HG02678 (cell line): ENCODE data around the gene IFRD1.

Experiments
- ATAC-seq: cut with Tn5 transposase; IDR thresholded peaks from one replicate; pipeline ENCODE4 v1.9.1; 2021; ENCODE audit warnings: mild to moderate bottlenecking, moderate library complexity; ENCODE audit not compliant: unreplicated experiment

IFRD1 gene

GRCh38 chr7:112485766-112486165 is 35.5 kb downstream of the IFRD1 start:
- ATAC-seq = no peak

DNA sequence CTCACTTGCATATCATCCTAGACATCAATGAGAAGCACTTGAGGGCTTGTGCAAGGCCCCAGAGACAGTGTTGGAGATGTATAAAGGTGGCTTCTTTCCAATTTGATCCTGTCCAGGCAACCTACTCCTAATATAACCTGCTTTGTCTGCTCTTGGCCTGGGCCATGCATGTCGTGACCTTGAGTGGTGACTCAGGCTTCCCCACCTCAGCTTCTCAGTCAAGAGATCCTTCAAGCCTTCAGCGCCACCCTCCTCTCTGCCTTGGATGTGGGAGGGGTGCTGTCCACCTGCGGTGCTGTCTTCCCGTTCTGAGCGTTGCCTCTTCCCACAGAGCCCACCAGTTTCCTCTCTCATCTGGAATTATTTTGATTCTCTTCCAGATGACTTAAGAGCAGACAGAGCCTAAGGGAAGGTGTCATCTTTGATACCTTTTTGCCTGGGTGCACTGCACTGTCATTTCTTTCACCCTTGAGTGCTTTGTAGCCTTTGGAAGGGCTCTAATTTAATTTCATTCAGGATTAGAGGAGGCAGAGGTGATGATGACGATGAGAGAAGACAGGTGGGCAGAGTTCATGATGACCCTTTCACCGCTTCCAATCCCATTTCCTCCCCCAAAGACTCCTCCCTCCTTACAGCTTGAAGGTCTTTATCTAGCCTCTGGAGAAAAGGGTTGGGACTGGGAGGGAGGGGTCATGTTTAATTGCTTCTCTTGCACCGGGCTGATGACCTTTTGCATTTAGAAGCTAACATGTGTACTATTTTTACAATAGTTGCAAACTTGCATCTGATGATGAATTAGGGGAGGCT is 37.4 kb downstream of the IFRD1 start:
- no peak for ATAC-seq

DNA sequence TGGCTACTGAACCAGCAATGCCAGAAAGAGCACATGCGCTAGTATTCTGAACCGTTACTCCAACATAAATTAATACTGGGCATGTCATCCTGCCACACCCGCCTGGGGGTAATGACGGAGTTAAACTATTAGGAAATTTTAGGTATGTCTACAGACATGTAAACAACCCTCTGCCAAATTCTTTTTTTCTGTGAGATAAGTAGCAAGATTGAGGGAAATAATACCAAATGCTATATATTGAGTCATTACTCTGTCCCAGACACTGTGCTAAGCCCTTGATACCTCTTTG is 37.9 kb downstream of the IFRD1 start:
- ATAC-seq = no peak

DNA sequence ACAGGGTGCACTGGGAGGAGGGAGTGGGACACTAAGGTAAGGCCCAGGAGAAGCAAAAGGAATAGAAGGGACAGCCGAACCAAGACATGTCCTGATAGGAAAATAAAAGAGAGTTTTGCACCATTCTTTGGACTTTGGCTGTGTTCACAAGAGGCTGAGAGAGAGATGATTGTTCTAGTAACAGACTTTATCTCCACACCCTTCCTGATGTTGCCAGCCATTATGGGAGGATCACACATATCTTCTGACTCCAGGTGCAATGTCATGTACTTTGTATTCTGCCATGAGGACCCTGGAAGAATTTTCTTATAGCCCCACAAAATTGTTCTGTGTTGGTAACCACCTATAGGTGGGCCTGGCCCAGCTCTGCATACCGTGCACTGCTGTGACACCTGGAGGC is 41.9 kb downstream of the IFRD1 start:
- no peak for ATAC-seq

GRCh38 chr7:112494656-112495055 is 44.4 kb downstream of the IFRD1 start:
- no peak for ATAC-seq

DNA sequence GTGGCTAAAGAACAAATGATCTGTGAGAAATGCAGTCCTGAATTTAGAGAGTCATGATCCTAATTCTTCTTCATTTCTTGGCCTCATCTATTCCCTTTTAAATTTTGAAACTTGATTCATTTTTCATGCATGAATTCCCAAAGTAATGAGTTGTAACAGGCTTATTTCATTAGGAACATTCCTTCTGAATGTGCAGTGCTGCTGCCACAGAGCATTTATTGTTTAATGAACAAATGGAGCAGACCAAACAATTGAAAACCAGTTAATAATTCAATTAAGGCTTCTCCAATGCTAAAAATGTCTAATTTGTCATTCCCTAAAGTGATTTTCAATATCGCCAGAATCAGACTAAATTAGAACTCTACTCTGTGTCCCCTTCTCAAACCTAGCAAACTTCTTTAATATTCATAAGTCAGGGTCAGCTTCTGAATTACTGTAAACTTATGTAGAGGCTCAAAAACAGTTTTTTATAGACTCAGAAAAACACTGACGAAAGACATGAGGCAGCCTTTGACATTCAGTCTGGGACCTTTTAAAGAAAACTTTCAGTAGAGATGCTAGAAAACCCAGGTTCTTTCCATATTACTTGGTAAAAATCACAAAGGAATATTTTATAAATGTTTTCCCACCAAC is 45.0 kb downstream of the IFRD1 start:
- ATAC-seq = no peak

GRCh38 chr7:112495810-112496462 is 45.7 kb downstream of the IFRD1 start:
- ATAC-seq = peak; percentile 62

DNA sequence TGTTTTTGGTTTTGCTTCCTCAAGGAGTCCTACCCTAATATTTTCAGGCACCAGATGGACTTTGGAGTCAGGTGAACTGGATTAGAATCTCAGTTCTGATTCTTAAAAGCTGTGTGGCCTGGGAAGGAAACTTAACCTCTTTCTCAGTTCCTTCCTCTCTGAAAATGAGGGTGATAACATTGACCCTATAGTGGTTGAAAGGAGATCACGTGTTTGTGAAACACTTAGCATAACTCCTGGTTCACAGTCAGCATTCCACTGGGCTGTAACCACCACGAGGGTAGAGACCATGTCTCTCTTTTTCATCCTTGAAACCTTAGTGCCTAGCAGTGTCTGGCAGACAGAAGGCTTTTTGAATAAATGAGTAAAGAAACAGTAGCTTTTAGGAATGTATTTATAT is 47.2 kb downstream of the IFRD1 start:
- ATAC-seq = peak; percentile 65

DNA sequence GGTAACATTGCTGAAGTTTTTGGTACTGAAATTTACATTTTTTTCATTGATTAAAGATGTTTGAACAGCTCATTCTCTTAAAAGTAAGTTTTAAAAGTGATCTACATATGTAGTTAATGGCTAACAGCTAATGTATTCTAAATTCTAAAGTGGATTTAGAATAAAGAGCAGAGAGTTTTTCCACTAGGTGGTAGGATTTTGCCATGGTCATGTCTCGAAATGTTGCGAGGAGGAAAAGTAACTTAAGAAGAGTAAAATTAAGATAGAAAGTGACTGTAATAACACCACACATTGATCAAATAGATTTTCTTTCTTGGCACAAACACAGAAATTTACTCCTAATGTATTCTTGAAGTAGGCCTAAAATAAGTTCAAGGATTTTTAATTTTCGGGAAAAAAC is 50.4 kb downstream of the IFRD1 start:
- ATAC-seq = no peak

- no peak for ATAC-seq
Measured at GRCh38 chr7:112501801-112502503, 51.7 kb downstream of the IFRD1 start.

- ATAC-seq = no peak
Measured at GRCh38 chr7:112502700-112503099, 52.4 kb downstream of the IFRD1 start.

DNA sequence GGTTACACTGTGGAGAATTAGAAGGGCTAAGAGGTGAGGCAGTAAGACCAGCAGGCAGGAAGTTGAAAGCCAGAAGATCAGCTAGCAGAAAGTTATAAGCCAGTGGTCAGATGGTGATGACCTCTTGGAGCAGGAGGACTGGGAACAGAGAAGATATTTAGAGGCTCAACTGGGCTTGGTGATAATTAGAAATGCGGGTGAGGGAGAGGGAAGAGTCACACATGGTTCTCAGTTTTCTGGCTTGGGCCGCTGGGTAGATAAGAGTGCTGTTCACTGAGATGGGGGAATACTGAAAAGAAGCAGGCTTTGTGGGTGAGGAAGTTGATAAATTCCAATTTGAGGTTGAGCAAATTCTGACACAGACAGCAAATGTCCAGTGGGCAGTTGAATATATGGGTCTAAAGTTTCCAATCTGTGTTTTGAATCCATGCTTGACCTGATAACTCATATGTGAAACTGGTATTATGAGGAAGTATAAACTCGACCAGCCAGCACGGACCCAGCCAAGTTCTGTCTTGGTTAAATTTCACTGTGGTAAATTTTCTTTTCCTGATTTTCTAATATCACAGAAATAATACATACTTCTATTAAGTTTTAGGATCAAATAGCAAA is 53.2 kb downstream of the IFRD1 start:
- ATAC-seq = no peak

- no peak for ATAC-seq
Measured at GRCh38 chr7:112504093-112504695, 53.9 kb downstream of the IFRD1 start.

DNA sequence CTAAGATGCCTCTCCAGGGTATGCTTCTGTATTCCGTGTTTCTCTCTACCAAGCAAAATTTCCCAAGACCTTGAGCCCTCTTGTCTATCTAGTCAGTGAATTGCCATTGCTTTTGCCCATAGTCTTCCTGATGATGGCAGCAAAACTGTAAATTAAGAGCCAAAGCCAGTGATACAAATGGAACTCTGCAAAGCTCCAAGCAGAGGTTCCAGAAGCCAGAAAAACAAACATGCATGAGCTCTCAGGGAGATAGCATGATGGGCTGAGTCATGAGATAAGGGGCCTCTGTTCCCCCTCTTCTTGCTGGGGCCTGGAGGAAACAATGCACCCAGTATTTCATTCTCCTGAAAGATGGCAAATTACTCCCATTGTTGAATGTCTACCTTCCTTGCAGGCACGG is 55.2 kb downstream of the IFRD1 start:
- no peak for ATAC-seq

DNA sequence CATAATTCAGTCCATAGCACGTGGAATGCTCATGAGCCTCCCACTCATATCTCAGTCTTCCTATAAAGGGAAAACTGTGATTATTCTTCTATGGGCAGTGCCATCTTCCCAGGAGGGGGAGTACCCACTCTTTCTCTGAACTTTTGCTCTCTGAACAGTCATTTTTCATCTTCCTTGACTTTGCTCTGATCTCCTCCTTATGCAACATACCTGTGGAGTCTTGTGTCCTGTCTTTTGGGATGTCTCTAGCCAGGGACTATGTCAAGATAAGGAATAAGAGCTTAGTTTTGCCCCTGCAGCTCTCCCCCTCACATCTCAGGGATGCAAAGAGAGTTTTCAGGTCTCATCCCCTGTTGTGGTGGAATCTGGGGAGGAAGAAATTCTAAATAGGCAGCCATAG is 58.1 kb downstream of the IFRD1 start:
- ATAC-seq = no peak

GRCh38 chr7:112509402-112509801 is 59.1 kb downstream of the IFRD1 start:
- ATAC-seq = no peak

DNA sequence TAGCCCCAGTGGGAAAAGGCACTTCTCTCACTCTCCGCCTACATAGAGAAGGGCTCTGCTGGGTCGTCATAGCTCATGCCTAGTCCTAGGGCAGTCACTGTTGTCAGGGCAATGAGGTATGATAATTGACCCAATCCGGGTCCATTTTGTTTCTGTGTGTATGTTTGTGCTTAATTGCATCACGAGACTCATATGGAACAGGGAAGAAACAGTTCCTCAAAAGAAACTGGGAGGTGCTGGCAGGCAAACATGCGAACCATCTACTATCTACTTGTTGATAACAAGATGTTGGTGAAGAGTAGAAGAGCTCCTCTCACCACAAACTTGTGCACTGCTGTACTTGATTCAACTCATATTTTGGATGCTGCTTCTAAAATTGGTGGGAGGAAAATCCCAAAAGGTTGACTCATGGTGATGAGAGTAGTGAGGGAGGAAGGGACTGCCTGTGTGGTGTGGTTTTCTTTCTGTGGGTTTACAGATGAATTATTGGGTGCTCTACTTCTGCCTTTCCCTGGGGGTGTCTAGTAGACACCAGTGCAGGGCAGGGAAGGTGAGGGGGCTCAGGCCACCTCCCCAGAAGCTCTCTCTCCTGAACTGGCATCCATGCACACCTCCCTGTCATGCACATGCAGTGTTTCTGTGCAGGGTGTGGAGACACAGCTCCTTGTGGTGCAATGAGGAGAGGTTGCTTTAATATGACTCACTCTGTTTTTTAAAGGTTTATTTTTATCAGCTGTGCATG is 59.9 kb downstream of the IFRD1 start:
- peak; percentile 46 for ATAC-seq

DNA sequence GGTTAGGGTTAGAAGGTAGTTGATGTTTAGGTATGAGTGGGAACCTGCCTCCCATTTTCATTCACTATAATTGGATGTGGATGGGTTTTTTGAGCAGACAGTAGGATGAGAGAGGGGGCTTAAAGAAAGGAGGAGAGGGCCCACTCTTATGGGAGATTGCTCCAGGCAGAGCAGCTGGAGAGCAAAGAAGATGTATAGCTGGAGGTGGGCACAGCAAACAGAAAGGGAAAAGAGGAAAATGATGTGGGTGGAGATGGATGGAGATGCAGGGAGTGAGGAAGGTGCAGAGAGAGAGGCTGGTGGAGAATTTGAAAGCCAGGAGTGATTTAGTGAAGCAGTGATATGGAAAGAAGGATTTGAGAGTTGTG is 60.5 kb downstream of the IFRD1 start:
- no peak for ATAC-seq

DNA sequence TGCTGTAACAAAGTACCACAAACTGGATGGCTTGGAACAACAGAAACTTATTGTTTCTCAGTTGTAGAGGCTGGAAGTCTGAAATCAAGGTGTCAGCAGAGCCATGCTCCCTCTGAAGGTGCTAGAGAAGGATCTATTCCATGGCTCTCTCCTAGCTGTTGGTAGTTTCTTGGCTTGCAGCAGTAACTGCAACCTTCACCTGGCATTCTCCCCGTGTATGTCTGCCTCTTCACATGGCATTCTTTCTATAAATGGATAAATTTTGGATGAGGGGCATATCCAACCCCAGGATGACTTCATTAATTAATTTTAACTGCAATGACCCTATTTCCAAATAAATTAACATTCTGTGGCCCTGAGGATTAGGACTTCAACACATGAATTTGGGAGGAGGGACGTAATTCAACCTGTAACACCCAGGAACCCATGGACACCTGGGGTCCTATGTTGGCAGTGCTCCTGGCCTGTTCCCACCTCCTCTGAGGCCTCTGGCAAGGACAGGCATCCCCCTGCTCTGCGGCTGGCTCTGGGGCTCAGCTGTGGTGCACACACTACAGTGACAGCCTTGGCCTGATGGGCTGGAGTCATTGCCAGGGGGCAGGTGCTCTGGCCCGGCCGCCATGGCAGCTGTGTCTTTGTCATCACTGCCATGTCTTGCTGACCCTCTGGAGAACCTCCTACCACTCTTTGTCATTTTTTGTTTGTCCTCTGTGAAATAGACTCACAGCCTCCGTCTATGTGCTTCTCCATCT is 61.4 kb downstream of the IFRD1 start:
- no peak for ATAC-seq
